ENCODE measurements around the gene CDH26.

The CDH26 gene

DNA sequence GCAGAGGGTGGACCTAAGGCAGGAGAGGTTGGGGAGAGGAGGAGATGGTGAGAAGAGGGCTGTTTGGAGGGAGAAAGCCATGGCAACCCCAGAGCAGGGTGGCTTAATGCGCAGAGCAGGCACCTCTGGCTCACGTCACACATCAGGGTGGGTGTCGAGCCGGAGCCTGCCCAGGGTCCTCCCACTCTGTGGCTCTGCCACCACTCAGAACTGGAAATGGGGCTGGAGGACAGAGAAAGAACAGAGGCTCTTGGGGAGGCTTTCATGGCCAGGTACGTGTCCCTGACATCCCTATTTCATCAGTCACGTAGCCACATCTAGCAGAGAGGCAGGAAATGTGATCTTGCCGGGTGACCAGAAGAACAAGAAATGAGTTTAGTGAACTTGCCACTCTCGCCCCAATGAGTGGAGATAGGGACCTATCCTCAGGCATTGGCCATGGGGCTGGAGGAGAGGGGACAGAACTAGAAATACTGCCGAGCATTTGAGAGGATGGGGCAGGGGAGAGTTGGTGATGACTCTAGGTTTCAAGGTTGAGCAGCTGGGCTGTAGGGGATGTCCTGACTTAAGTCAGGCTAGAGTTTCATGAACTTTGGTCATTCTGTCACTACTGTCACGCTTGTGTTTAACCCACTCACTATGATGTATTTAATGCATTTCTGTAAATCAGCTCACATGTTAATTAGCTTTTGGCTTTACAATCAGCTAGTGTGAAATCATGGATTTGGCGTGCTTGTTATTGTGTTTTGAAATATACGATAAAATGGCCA, 52.7 kb downstream of the CDH26 start:
- DNase-seq (ENCODE audit: extremely low spot score), result no peak
- ChIA-PET CTCF (interaction anchor here (0.8 to 1.6 kb wide), 4 partner anchors 13 to 440 kb away, joined by 3 to 4 read pairs (median 3); partner anchors contain the start of gene SYCP2), POLR2A (no interaction called here)
- TF ChIP-seq, protein P1, sequence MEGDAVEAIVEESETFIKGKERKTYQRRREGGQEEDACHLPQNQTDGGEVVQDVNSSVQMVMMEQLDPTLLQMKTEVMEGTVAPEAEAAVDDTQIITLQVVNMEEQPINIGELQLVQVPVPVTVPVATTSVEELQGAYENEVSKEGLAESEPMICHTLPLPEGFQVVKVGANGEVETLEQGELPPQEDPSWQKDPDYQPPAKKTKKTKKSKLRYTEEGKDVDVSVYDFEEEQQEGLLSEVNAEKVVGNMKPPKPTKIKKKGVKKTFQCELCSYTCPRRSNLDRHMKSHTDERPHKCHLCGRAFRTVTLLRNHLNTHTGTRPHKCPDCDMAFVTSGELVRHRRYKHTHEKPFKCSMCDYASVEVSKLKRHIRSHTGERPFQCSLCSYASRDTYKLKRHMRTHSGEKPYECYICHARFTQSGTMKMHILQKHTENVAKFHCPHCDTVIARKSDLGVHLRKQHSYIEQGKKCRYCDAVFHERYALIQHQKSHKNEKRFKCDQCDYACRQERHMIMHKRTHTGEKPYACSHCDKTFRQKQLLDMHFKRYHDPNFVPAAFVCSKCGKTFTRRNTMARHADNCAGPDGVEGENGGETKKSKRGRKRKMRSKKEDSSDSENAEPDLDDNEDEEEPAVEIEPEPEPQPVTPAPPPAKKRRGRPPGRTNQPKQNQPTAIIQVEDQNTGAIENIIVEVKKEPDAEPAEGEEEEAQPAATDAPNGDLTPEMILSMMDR (IDR thresholded peaks at IDR 0.05; ENCODE audit: control extremely low read depth, extremely low read depth, low read depth, missing control alignments), result no peak

DNA sequence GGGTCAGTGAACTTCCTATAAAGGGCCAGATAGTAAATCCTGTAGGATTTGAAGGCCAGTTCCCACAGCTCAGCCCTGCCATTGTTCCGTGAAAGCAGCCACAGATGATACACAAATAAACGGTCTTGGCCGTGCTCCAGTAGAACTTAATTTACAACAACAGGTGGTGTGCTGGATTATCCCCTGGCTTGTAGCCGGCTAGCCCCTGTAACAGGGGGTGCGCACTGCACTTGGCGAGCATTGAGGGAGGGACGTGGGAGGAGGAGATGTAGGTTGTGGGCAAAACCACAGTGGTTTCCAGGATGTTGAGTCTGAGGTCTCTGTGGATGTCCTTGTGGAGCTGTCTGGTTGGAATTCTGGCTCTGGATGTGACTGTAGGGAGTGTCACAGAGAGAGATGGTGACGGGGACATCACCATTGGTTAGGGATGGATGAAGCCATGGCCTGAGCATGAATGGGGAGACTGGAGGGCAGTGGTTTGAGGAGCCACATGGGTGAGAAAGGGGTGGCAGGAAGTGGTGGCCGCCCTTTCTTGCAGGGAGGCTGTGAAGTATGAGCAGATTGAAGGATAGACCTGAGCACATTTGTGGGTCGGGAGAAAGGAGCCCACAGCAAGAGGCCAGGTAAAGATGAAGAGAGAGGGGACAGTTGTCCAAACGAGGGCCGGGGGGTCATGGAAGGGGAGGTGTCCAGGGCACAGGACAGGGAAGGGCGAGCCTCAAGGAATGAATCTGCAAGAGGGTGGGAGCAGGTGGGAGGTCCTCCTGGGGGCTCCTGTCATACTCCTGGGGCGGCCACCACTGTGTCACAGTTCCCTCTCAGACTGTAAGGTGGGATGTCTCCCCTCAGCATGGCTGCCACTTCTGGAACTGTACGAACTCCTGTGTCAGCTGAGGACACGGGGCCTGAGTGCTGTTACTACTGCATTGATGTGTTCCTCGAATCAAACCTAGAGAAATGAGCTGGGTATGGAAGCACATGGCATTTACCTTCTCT, 53.6 kb downstream of the CDH26 start:
- TF ChIP-seq, protein P1 (IDR thresholded peaks at IDR 0.05; ENCODE audit: control extremely low read depth, extremely low read depth, low read depth, missing control alignments), result no peak
- no peak for DNase-seq (ENCODE audit: extremely low spot score)
- POLR2A ChIA-PET, result no interaction called here
- CTCF ChIA-PET, result interaction anchor here (0.8 to 1.6 kb wide), 3 partner anchors 13 to 78 kb away, joined by 3 to 4 read pairs (median 3); partner anchors contain the start of gene SYCP2

DNA sequence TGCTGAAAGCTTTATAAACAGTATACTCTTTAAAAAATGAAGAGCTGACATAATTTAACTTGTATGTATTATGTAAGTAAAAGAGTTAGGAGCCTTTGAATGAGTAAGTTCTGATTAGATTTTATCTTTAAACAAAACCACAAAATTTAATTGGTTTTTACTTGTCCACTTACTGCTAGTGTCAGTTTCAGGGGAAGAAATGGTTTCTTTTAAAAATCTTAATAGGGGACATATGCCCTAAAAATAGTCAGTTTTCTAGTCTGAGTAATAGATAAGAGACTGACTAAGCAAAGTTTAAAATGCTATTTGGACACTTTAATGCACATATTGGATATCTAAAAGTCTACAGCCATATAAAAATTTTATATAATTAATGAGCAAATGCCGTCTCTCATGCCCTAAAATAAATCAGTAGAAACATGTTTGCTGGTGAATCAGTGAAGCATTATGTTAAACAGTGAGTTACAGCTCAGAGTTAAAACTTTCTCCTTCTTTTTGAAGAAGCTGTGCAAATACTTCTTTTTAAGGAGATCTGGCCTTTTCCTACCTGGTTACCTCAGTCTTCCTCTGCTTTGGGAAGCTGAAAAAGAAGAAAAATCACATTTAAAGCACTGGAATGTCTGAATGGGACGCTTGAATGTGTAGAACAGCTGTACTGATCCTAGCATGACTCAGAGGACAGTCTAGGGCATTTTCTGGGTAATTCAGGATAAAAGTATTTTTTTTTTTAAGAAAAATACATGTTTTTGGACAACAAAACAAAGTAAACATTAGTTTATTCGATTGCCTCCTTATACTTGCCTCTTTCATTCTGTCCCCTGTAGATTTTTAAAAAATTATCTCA, 55.3 kb downstream of the CDH26 start:
- DNase-seq (ENCODE audit: extremely low spot score), result no peak
- CTCF ChIA-PET, result interaction anchor here (1.1 kb wide), 1 partner anchor 442 kb away, joined by 3 read pairs; no protein-coding TSS in a partner anchor
- TF ChIP-seq, protein P1 (IDR thresholded peaks at IDR 0.05; ENCODE audit: control extremely low read depth, extremely low read depth, low read depth, missing control alignments), result no peak
- POLR2A ChIA-PET, result no interaction called here

DNA sequence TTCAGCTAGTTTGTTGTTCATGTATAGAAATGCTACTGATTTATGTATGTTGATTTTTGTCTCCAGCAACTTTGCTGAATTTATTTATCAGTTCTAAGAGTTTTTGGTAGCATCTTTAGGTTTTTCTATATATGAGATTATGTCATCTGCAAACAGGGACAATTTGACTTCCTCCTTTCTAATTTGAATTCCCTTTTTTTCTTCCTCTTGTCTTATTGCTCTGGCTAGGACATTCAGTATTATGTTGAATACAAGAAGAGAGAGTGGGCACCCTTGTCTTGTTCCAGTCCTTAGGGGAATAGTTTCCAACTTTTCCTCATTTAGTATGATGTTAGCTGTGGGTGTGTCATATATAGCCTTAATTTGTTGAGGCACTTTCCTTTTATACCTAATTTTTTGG, 58.2 kb downstream of the CDH26 start:
- TF ChIP-seq, protein P1 (IDR thresholded peaks at IDR 0.05; ENCODE audit: control extremely low read depth, extremely low read depth, low read depth, missing control alignments), result no peak
- POLR2A ChIA-PET, result no interaction called here
- DNase-seq (ENCODE audit: extremely low spot score), result no peak
- CTCF ChIA-PET, result no interaction called here

DNA sequence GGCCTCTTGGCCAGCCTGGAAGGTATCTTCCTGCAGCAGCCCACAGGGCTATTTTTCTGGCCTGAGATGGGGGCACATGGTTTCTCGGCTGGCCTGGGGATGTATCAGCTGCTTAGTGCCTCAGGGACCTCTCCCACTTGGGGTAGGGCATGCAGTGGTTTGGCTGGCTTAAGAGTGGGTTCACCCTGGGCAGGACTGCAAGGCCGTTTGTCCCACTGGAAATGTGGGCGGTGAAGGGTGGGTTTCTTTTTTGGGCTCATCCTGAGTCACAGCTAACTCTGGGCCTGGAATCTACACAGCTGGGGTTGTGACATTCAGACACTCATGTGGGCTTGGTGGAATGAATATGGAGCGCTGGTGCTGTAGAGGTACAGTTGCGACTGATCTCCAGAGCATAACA, 62.0 kb downstream of the CDH26 start:
- ChIA-PET POLR2A (no interaction called here), CTCF (no interaction called here)
- TF ChIP-seq, protein P1 (IDR thresholded peaks at IDR 0.05; ENCODE audit: control extremely low read depth, extremely low read depth, low read depth, missing control alignments), result no peak
- no peak for DNase-seq (ENCODE audit: extremely low spot score)

DNA sequence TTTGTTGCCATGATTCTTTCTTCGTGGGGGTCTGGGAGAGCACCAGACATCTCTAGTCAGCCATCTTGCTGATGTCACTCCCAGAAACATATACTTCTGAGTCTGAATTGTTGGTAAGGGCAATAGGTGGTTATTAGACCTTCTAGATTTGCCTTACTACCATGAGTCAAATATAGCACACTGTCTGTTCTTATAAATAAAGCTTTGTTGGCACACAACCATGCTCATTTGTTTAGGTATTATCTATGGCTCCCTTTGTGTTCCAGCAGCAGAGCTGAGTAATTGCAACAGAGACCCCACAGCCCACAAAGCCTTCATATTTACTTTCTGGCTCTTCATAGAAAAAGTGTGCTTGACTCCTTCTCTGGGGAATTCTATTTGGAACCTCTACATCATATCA, 62.9 kb downstream of the CDH26 start:
- TF ChIP-seq, protein P1 (IDR thresholded peaks at IDR 0.05; ENCODE audit: control extremely low read depth, extremely low read depth, low read depth, missing control alignments), result no peak
- ChIA-PET POLR2A (no interaction called here), CTCF (no interaction called here)
- no peak for DNase-seq (ENCODE audit: extremely low spot score)
